PC-3 (cell line): ENCODE measurements around the gene PALD1. TPM values are rescaled to one million over a fixed set of nuclear protein-coding genes. Genes with fewer than 3 reads are reported as not detected.

Experiments used
- ATAC-seq: fragments of 200-7000 bp; cut with Tn5 transposase; 2 replicates; pipeline ENCODE4 v1.9.1; 2020; ENCODE audit warnings: mild to moderate bottlenecking, moderate library complexity
- BruUV-seq: library from RNA; stranded (reverse); fragments of 400-500 nt; replicated peaks from 2 replicates; lab custom pipeline; 2021; lab: Mats Ljungman, UMichigan
- CTCF ChIA-PET: fragments of 300-600 bp; sonication (Branson Sonifier 250); formaldehyde crosslinking; loops from one replicate; lab custom pipeline; 2022; ENCODE audit warnings: antibody characterized with exemption; lab: Charles Lee
- POLR2A ChIA-PET: fragments of 300-600 bp; sonication (Branson Sonifier 250); formaldehyde crosslinking; loops from one replicate; lab custom pipeline; 2022; ENCODE audit warnings: antibody characterized with exemption; ENCODE audit not compliant: unreplicated experiment; lab: Charles Lee
- DNase-seq: peaks from one replicate; pipeline ENCODE4 v3.0.0-alpha.2; 2015
- H2AFZ ChIP-seq: fragments of 300-600 bp; sonication (generic); 2 replicates; pipeline ENCODE4 v1.6.0; 2016; ENCODE audit warnings: antibody characterized with exemption, low read length
- H3F3A ChIP-seq: fragments of 300-600 bp; sonication (generic); one replicate; pipeline ENCODE4 v1.6.0; 2017; ENCODE audit warnings: antibody characterized with exemption, low read length, control low read depth, mild to moderate bottlenecking; ENCODE audit not compliant: unreplicated experiment
- H3K27ac ChIP-seq: fragments of 300-600 bp; sonication (generic); 2 replicates; pipeline ENCODE4 v1.5.1; 2016; ENCODE audit warnings: mild to moderate bottlenecking, low read length
- H3K27me3 ChIP-seq: fragments of 300-600 bp; sonication (generic); 2 replicates; pipeline ENCODE4 v1.6.1; 2016; ENCODE audit warnings: low read length, mixed read lengths
- H3K36me3 ChIP-seq: fragments of 300-600 bp; sonication (generic); 2 replicates; pipeline ENCODE4 v1.6.1; 2016; ENCODE audit warnings: low read depth, mixed run types, low read length, mixed read lengths
- H3K4me1 ChIP-seq: fragments of 300-600 bp; sonication (generic); 2 replicates; pipeline ENCODE4 v1.5.1; 2016; ENCODE audit warnings: low read length; ENCODE audit not compliant: insufficient read depth
- H3K4me2 ChIP-seq: fragments of 300-600 bp; sonication (generic); 2 replicates; pipeline ENCODE4 v1.6.0; 2016; ENCODE audit warnings: low read length
- H3K4me3 ChIP-seq: fragments of 300-600 bp; sonication (generic); 2 replicates; pipeline ENCODE4 v1.5.1; 2016; ENCODE audit warnings: mild to moderate bottlenecking, low read length, mixed read lengths
- H3K79me2 ChIP-seq: fragments of 300-600 bp; sonication (generic); 2 replicates; pipeline ENCODE4 v1.6.1; 2017; ENCODE audit warnings: low read length, mixed read lengths
- H3K9ac ChIP-seq: fragments of 300-600 bp; sonication (generic); 2 replicates; pipeline ENCODE4 v1.6.0; 2016; ENCODE audit warnings: mild to moderate bottlenecking, low read length
- H3K9me2 ChIP-seq: fragments of 300-600 bp; sonication (generic); replicated peaks from 2 replicates; pipeline ENCODE4 v1.6.1; 2016; ENCODE audit warnings: mixed run types, low read length, mixed read lengths
- H3K9me3 ChIP-seq: fragments of 300-600 bp; sonication (generic); 2 replicates; pipeline ENCODE4 v1.6.1; 2016; ENCODE audit warnings: low read length, mixed read lengths
- H4K20me1 ChIP-seq: fragments of 300-600 bp; sonication (generic); 2 replicates; pipeline ENCODE4 v1.6.1; 2016; ENCODE audit warnings: low read length, mixed read lengths
- CTCF ChIP-seq: fragments of 300-600 bp; sonication (generic); conservative IDR thresholded peaks from 2 replicates; pipeline ENCODE4 v1.5.1; 2017; ENCODE audit warnings: antibody characterized with exemption, low read depth, mild to moderate bottlenecking, low read length
- EZH2 ChIP-seq: fragments of 300-600 bp; sonication (generic); IDR thresholded peaks from one replicate; pipeline ENCODE4 v1.6.1; 2017; ENCODE audit warnings: antibody characterized with exemption, mild to moderate bottlenecking, low read length; ENCODE audit not compliant: unreplicated experiment
- EZH2phosphoT487 ChIP-seq: fragments of 300-600 bp; sonication (generic); IDR thresholded peaks from 2 replicates; pipeline ENCODE4 v1.6.1; 2018; ENCODE audit warnings: mild to moderate bottlenecking, antibody characterized with exemption, low read length, borderline replicate concordance
- intact Hi-C: fragments of 100-400 bp; cut with micrococcal nuclease; formaldehyde crosslinking; loops from 2 replicates; pipeline ENCODE4 v1.9.0; 2023
- total RNA-seq: library from RNA; depleted of rRNA; stranded (reverse); fragments of >200 nt; gene quantifications from 2 replicates; pipeline ENCODE4 v1.2.3, GENCODE V29; 2014

The PALD1 gene
- total RNA-seq, 1 experiment from 2014 or later = 0.80 TPM

- H3K4me2 ChIP-seq = no peak overlapping the region
- ChIA-PET CTCF (interaction anchor here (0.6 kb wide), 1 partner anchor 20 kb away, joined by 5 read pairs; no protein-coding TSS in a partner anchor), POLR2A (no interaction called here)
- H2AFZ ChIP-seq = no peak overlapping the region
- DNase-seq = no peak
- no peaks in the 10 kb centered on the region for H3K79me2 ChIP-seq
- TF ChIP-seq EZH2phosphoT487 (no peak), CTCF (no peak), EZH2 (no peak)
- BruUV-seq = no TSS peak
- H3K9me3 ChIP-seq = no peaks in the 10 kb centered on the region
- H3K4me1 ChIP-seq = no peaks in the 10 kb centered on the region
- H3K4me3 ChIP-seq = no peak overlapping the region
- no peak overlapping the region for H3K27ac ChIP-seq
- H3K9ac ChIP-seq = no peak overlapping the region
- 0 out of 2 replicates have a peak, but pooled peaks cover 7% of the 10 kb centered on the region for H3K27me3 ChIP-seq
- no peaks in the 10 kb centered on the region for H3K36me3 ChIP-seq
- H3K9me2 ChIP-seq = no peaks in the 10 kb centered on the region
- ATAC-seq = no peak
- no peaks in the 10 kb centered on the region for H4K20me1 ChIP-seq
- intact Hi-C loops = no loop called here
- no peaks in the 10 kb centered on the region for H3F3A ChIP-seq
Measured at GRCh38 chr10:70495691-70496261, 17.2 kb downstream of the PALD1 start.

- TF ChIP-seq EZH2 (no peak), EZH2phosphoT487 (no peak), CTCF (no peak)
- intact Hi-C loops = no loop called here
Measured at GRCh38 chr10:70496341-70497119, 18.0 kb downstream of the PALD1 start.

GRCh38 chr10:70497120-70497545 lies 18.6 kb downstream of the PALD1 start:
- no peak for DNase-seq
- Histone ChIP-seq H3K9me2 (no peaks in the 10 kb centered on the region), H3K9ac (no peak overlapping the region), H3K27ac (no peak overlapping the region), H3K4me2 (no peak overlapping the region), H4K20me1 (no peaks in the 10 kb centered on the region), H2AFZ (no peak overlapping the region), H3K79me2 (no peaks in the 10 kb centered on the region), H3K9me3 (no peaks in the 10 kb centered on the region), H3K36me3 (no peaks in the 10 kb centered on the region), H3K27me3 (0 out of 2 replicates have a peak, but pooled peaks cover 7% of the 10 kb centered on the region), H3K4me1 (no peaks in the 10 kb centered on the region), H3F3A (no peaks in the 10 kb centered on the region), H3K4me3 (no peak overlapping the region)
- BruUV-seq = no TSS peak
- CTCF ChIA-PET = no interaction called here
- intact Hi-C loops = no loop called here
- no peak for TF ChIP-seq EZH2
- TF ChIP-seq EZH2phosphoT487 = no peak
- TF ChIP-seq CTCF = no peak
- no peak for ATAC-seq
- POLR2A ChIA-PET = no interaction called here

More at GRCh38 chr10:70496341-70497119, 18.0 kb downstream of the PALD1 start:
- H3K27ac ChIP-seq = no peak overlapping the region
- no peak overlapping the region for H3K9ac ChIP-seq
- no peaks in the 10 kb centered on the region for H3K9me3 ChIP-seq
- no peak overlapping the region for H3K4me2 ChIP-seq
- no peaks in the 10 kb centered on the region for H4K20me1 ChIP-seq
- ATAC-seq = no peak
- no peaks in the 10 kb centered on the region for H3F3A ChIP-seq
- no peak overlapping the region for H2AFZ ChIP-seq
- H3K4me3 ChIP-seq = no peak overlapping the region
- ChIA-PET CTCF (no interaction called here), POLR2A (no interaction called here)
- no peaks in the 10 kb centered on the region for H3K4me1 ChIP-seq
- no peaks in the 10 kb centered on the region for H3K36me3 ChIP-seq
- no peak for DNase-seq
- H3K27me3 ChIP-seq = 0 out of 2 replicates have a peak, but pooled peaks cover 7% of the 10 kb centered on the region
- no peaks in the 10 kb centered on the region for H3K79me2 ChIP-seq
- no TSS peak for BruUV-seq
- H3K9me2 ChIP-seq = no peaks in the 10 kb centered on the region
